ENCODE results near the gene TRAPPC13. TPM values are rescaled to one million over a fixed set of nuclear protein-coding genes. Genes with fewer than 3 reads are reported as not detected.
A peak's percentile ranks its signal among the peaks of the same experiment; 100 is the strongest.
"Not testable (repeated sequence)": the region's sequence is repeated elsewhere in the genome, so short reads cannot be mapped to it uniquely, and the experiment has no call there.

The TRAPPC13 gene
- total RNA-seq (2014; rRNA removed; shearing (Covaris generic)): 10.5 and 14.0 TPM in 2 replicates

- DNase-seq (ENCODE audit: low spot score): peak; percentile 84
Observed at GRCh38 chr5:65624571-65625555, at the start of gene TRAPPC13, which contains the start of gene SHLD3. TSS of gene TRAPPC13 (plus strand) at chr5:65625027. CDS start at chr5:65625061, 34 bp downstream. TSS of gene SHLD3 (plus strand) at chr5:65625027. CDS start at chr5:65629588, 4,561 bp downstream.

GRCh38 chr5:65577141-65577540 lies 47.7 kb upstream of the TRAPPC13 start:
- no peak for DNase-seq (ENCODE audit: low spot score)

GRCh38 chr5:65588694-65589093 lies 36.1 kb upstream of the TRAPPC13 start:
- DNase-seq (ENCODE audit: low spot score): no peak

GRCh38 chr5:65601761-65602160 lies 23.1 kb upstream of the TRAPPC13 start:
- DNase-seq (ENCODE audit: low spot score): not testable (repeated sequence)

GRCh38 chr5:65611524-65611923 lies 13.3 kb upstream of the TRAPPC13 start:
- peak; percentile 74 for DNase-seq (ENCODE audit: low spot score)

GRCh38 chr5:65612298-65612907 lies 12.4 kb upstream of the TRAPPC13 start:
- DNase-seq (ENCODE audit: low spot score): no peak

- no peak for DNase-seq (ENCODE audit: low spot score)
Observed at GRCh38 chr5:65620021-65620420, 4.8 kb upstream of the TRAPPC13 start.

- DNase-seq (ENCODE audit: low spot score): not testable (repeated sequence)
Observed at GRCh38 chr5:65621961-65622360, 2.9 kb upstream of the TRAPPC13 start.

GRCh38 chr5:65623482-65623881 lies 1.3 kb upstream of the TRAPPC13 start:
- peak; percentile 3 for DNase-seq (ENCODE audit: low spot score)

GRCh38 chr5:65624025-65624570 lies 729 bp upstream of the TRAPPC13 start, which contains the start of gene TRIM23:
TSS of gene TRIM23 (minus strand) at chr5:65624333. CDS start at chr5:65624274, 59 bp downstream.
- DNase-seq (ENCODE audit: low spot score): peak; percentile 95

GRCh38 chr5:65625743-65626142 lies 916 bp downstream of the TRAPPC13 start:
- peak; percentile 11 for DNase-seq (ENCODE audit: low spot score)

GRCh38 chr5:65630981-65631380 lies 6.2 kb downstream of the TRAPPC13 start:
- DNase-seq (ENCODE audit: low spot score): no peak

GRCh38 chr5:65640240-65640639 lies 15.4 kb downstream of the TRAPPC13 start:
- no peak for DNase-seq (ENCODE audit: low spot score)

GRCh38 chr5:65646938-65647337 lies 22.1 kb downstream of the TRAPPC13 start:
- no peak for DNase-seq (ENCODE audit: low spot score)

GRCh38 chr5:65647941-65648340 lies 23.1 kb downstream of the TRAPPC13 start:
- no peak for DNase-seq (ENCODE audit: low spot score)

GRCh38 chr5:65651144-65651543 lies 26.3 kb downstream of the TRAPPC13 start:
- DNase-seq (ENCODE audit: low spot score): no peak

- no peak for DNase-seq (ENCODE audit: low spot score)
Observed at GRCh38 chr5:65654713-65655112, 29.9 kb downstream of the TRAPPC13 start.

GRCh38 chr5:65663804-65664521 lies 39.1 kb downstream of the TRAPPC13 start:
- peak; percentile 49 for DNase-seq (ENCODE audit: low spot score)

GRCh38 chr5:65668696-65669095 lies 43.9 kb downstream of the TRAPPC13 start:
- DNase-seq (ENCODE audit: low spot score): no peak

- no peak for DNase-seq (ENCODE audit: low spot score)
Observed at GRCh38 chr5:65672796-65673195, 48.0 kb downstream of the TRAPPC13 start.

GRCh38 chr5:65674749-65675148 lies 49.9 kb downstream of the TRAPPC13 start:
- DNase-seq (ENCODE audit: low spot score): no peak
